ENCODE data around the gene OBSCN.

OBSCN gene

DNA sequence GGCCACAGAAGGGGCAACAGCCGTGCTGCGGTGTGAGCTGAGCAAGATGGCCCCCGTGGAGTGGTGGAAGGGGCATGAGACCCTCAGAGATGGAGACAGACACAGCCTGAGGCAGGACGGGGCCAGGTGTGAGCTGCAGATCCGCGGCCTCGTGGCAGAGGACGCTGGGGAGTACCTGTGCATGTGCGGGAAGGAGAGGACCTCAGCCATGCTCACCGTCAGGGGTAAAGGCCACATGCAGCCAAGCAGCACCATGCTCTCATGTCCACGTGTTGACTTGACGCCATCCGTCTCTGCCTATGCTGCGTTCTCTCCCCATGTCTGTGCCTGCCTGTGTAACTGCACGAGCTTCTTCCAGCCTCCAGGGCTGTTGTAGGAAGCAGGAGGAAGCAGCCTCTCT, 85.5 kb downstream of the OBSCN start:
- TF ChIP-seq TAF1 (IDR thresholded peaks at IDR 0.05; ENCODE audit: borderline replicate concordance, insufficient read depth, low read length) (no peak), SIN3A (IDR thresholded peaks at IDR 0.05; ENCODE audit: borderline replicate concordance, insufficient read depth, low read length) (no peak), FOXP2 (optimal IDR thresholded peaks at IDR 0.05; ENCODE audit: borderline replicate concordance, extremely low read depth, extremely low read length, insufficient read depth) (no peak), POLR2AphosphoS5 (IDR thresholded peaks at IDR 0.05; ENCODE audit: low read depth, low read length) (no peak)
- TF ChIP-seq, protein P1, sequence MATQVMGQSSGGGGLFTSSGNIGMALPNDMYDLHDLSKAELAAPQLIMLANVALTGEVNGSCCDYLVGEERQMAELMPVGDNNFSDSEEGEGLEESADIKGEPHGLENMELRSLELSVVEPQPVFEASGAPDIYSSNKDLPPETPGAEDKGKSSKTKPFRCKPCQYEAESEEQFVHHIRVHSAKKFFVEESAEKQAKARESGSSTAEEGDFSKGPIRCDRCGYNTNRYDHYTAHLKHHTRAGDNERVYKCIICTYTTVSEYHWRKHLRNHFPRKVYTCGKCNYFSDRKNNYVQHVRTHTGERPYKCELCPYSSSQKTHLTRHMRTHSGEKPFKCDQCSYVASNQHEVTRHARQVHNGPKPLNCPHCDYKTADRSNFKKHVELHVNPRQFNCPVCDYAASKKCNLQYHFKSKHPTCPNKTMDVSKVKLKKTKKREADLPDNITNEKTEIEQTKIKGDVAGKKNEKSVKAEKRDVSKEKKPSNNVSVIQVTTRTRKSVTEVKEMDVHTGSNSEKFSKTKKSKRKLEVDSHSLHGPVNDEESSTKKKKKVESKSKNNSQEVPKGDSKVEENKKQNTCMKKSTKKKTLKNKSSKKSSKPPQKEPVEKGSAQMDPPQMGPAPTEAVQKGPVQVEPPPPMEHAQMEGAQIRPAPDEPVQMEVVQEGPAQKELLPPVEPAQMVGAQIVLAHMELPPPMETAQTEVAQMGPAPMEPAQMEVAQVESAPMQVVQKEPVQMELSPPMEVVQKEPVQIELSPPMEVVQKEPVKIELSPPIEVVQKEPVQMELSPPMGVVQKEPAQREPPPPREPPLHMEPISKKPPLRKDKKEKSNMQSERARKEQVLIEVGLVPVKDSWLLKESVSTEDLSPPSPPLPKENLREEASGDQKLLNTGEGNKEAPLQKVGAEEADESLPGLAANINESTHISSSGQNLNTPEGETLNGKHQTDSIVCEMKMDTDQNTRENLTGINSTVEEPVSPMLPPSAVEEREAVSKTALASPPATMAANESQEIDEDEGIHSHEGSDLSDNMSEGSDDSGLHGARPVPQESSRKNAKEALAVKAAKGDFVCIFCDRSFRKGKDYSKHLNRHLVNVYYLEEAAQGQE (IDR thresholded peaks at IDR 0.05; ENCODE audit: insufficient read depth in 1 of 2, low read depth in 2 of 2, low read length in 2 of 2), result no peak

DNA sequence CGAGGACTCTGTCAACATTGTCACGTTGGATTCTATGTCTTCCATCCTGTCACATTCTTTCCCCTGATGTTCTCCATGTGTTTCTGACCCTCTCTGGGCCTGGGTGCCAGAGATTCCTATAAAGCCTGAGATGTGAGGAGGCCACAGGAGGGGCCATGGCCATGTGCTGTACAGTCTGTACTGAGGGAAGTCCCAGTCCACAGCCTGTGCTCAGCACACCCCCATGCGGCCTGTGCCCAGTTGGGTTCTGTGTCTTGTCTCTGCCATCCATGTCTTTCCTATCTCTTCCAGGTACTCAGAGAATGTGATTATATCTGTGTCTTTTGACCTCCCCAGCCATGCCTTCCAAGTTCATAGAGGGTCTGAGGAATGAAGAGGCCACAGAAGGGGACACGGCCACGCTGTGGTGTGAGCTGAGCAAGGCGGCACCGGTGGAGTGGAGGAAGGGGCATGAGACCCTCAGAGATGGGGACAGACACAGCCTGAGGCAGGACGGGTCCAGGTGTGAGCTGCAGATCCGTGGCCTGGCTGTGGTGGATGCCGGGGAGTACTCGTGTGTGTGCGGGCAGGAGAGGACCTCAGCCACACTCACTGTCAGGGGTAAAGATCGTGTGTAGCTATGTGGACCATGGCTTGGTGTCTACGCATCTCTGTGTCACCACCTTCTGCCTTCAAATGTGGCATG, 86.1 kb downstream of the OBSCN start:
- TF ChIP-seq POLR2AphosphoS5 (IDR thresholded peaks at IDR 0.05; ENCODE audit: low read depth, low read length) (no peak), FOXP2 (optimal IDR thresholded peaks at IDR 0.05; ENCODE audit: borderline replicate concordance, extremely low read depth, extremely low read length, insufficient read depth) (no peak), SIN3A (IDR thresholded peaks at IDR 0.05; ENCODE audit: borderline replicate concordance, insufficient read depth, low read length) (no peak), TAF1 (IDR thresholded peaks at IDR 0.05; ENCODE audit: borderline replicate concordance, insufficient read depth, low read length) (no peak)
- TF ChIP-seq, protein P1 (IDR thresholded peaks at IDR 0.05; ENCODE audit: insufficient read depth in 1 of 2, low read depth in 2 of 2, low read length in 2 of 2), result no peak

DNA sequence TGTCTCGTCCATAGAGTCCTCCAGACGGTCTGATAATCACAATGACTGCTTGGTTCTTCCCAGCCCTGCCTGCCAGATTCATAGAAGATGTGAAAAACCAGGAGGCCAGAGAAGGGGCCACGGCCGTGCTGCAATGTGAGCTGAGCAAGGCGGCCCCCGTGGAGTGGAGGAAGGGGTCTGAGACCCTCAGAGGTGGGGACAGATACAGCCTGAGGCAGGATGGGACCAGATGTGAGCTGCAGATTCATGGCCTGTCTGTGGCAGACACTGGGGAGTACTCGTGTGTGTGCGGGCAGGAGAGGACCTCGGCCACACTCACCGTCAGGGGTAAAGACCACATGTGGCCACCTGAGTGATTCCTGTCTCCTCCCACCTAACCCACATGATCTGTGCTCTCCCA, 86.9 kb downstream of the OBSCN start:
- TF ChIP-seq POLR2AphosphoS5 (IDR thresholded peaks at IDR 0.05; ENCODE audit: low read depth, low read length), result no peak
- TF ChIP-seq TAF1 (IDR thresholded peaks at IDR 0.05; ENCODE audit: borderline replicate concordance, insufficient read depth, low read length), result no peak
- TF ChIP-seq FOXP2 (optimal IDR thresholded peaks at IDR 0.05; ENCODE audit: borderline replicate concordance, extremely low read depth, extremely low read length, insufficient read depth), result no peak
- TF ChIP-seq, protein P1 (IDR thresholded peaks at IDR 0.05; ENCODE audit: insufficient read depth in 1 of 2, low read depth in 2 of 2, low read length in 2 of 2), result no peak
- no peak for TF ChIP-seq SIN3A (IDR thresholded peaks at IDR 0.05; ENCODE audit: borderline replicate concordance, insufficient read depth, low read length)

DNA sequence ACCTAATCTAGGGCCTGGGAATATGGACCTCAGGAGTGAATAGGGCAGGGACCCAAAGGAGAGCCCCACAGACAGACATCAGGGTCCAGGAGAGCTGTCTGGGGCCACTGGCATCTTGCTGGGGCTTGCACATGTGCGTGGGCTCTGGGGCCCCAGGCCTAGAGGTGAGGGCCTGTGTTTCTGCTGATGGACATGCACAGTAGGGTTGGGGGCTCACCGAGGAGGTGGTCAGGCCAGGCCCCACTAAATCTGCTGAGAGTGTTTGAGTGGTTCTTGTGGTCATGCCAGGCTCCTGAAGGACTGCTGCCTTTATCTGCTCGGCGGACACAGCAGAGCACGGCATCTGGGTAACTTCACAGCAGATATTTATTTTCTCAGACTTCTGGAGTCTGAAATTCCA, 87.4 kb downstream of the OBSCN start:
- TF ChIP-seq SIN3A (IDR thresholded peaks at IDR 0.05; ENCODE audit: borderline replicate concordance, insufficient read depth, low read length) (no peak), FOXP2 (optimal IDR thresholded peaks at IDR 0.05; ENCODE audit: borderline replicate concordance, extremely low read depth, extremely low read length, insufficient read depth) (no peak), POLR2AphosphoS5 (IDR thresholded peaks at IDR 0.05; ENCODE audit: low read depth, low read length) (no peak), TAF1 (IDR thresholded peaks at IDR 0.05; ENCODE audit: borderline replicate concordance, insufficient read depth, low read length) (no peak)
- TF ChIP-seq, protein P1 (IDR thresholded peaks at IDR 0.05; ENCODE audit: insufficient read depth in 1 of 2, low read depth in 2 of 2, low read length in 2 of 2), result no peak
